M059J (cell line): ENCODE measurements around the gene ADAMTSL5. TPM values are rescaled to one million over a fixed set of nuclear protein-coding genes. Genes with fewer than 3 reads are reported as not detected.
"Not testable (repeated sequence)": the region's sequence is repeated elsewhere in the genome, so short reads cannot be mapped to it uniquely, and the experiment has no call there.

Source experiments
- DNase-seq: peaks from one replicate; pipeline ENCODE4 v3.0.0-alpha.2; 2012; ENCODE audit warnings: low read depth
- total RNA-seq: library from RNA; depleted of rRNA; stranded (reverse); fragments of >200 nt; shearing (Covaris generic); gene quantifications from 2 replicates; pipeline ENCODE4 v1.2.3, GENCODE V29; 2014

The ADAMTSL5 gene
- total RNA-seq, 1 experiment from 2014 or later = 3.7 TPM

GRCh38 chr19:1530856-1531255, 18.0 kb upstream of the ADAMTSL5 start:
- not testable (repeated sequence) for DNase-seq

DNA sequence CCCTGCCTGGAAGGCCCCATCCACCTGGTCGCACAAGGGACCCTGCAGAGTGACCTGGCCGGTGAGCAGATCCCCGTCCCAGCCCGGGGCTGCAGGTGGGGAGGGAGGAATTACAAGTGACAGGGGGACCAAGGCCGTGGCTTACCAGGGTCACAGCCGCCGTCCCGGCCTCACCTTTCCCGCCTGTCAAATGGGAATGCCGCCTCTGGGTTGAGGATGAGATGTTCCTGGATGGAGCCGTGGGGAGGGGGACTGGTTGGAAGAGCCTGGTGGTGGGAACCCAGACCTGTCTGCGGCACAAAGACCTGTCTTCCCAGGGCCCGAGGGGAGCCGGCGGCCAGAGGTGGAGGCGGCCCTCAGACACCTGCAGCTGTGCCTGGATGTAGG, 16.6 kb upstream of the ADAMTSL5 start:
- DNase-seq = no peak

DNA sequence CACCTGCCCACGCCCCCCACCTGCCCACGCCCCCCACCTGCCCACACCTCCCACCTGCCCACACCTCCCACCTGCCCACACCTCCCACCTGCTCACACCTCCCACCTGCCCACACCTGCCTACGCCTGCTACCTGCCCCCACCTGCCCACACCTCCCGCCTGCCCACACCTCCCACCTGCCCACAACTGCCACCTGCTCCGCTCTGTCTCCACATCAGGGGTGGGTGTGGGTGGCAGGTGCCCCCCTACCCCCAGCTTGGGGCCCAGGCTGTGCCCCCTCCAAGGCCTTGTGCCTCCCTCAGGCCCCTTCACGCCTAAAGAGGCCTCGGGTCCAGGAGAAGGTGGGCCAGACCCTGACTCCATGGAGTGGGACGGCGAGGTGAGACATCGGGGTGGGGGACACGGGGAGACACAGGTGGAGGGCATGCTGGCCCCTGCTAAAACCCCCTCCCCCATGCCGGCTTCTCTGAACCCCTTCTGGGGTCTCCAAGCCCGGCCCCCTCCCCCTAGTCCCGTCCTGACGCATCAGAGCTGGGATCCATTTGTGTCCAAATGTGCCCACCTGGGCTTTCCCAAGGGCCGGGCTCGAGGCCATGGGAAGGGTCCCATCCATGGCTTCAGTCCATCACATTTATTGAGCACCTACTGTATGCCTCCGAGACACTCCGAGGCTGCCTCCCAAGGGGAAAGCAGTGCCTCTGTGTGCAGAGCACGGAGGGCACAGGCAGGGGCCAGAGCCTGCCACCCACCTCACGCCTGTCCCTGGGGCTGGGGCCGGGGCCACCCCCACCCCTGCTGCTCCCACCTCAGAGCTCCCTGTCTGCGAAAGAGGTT, 16.0 kb upstream of the ADAMTSL5 start:
- DNase-seq = no peak

- DNase-seq = no peak
Observed at GRCh38 chr19:1527650-1528309, 15.0 kb upstream of the ADAMTSL5 start.

- DNase-seq = no peak
Observed at GRCh38 chr19:1526979-1527649, 14.3 kb upstream of the ADAMTSL5 start.

GRCh38 chr19:1526066-1526778, 13.4 kb upstream of the ADAMTSL5 start:
- DNase-seq = no peak

GRCh38 chr19:1525343-1525742, 12.5 kb upstream of the ADAMTSL5 start:
- DNase-seq = no peak

GRCh38 chr19:1524972-1525325, 12.1 kb upstream of the ADAMTSL5 start:
- no peak for DNase-seq

- DNase-seq = no peak
Observed at GRCh38 chr19:1524287-1524971, 11.6 kb upstream of the ADAMTSL5 start.

DNA sequence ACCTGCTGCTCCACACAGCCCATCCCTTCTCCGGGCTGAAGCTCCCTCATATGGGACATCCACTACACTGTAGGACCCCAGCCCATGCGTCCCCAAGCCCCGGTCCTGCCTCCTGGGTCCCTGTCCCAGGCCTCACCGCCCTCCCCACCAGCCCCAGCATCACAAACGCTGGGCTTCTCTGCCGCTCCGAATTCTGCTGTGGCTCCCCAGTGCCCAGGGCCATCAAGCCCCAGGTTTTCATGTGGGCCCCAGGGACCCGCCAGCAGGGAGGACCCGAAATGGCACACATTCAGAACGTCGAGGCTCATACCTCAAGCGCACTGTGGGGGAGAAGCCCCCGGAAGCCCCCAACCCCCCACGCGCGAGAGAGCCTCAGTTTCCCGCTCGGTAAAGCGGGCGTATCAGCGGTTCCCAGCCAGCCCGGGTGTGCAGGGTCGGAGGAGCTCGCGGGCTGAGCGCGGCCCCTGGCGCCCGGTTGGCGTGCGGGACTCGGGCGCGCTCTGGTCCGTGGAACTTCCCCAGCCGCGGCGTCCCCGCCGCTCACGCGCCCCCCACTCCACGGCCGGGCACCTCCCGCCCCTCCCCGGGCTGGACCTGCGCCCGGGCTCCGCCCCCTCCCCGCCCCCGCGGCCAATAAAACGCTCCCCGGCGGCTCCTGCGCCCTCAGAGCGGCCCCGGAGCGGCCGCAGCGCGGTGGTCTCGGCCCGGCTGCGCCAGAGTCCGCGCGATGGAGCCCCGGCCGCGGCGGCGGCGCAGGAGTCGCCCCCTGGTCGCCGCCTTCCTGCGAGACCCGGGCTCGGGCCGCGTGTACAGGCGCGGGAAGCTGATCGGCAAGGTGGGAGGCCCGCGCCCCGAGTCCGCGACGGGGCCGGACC, 10.8 kb upstream of the ADAMTSL5 start, which contains the start of gene PLK5:
Gene PLK5, plus strand, starts transcription at position 666 of the 875 bp plus-strand sequence. CDS start 2,920 bp downstream, outside the sequence.
- DNase-seq = no peak

DNA sequence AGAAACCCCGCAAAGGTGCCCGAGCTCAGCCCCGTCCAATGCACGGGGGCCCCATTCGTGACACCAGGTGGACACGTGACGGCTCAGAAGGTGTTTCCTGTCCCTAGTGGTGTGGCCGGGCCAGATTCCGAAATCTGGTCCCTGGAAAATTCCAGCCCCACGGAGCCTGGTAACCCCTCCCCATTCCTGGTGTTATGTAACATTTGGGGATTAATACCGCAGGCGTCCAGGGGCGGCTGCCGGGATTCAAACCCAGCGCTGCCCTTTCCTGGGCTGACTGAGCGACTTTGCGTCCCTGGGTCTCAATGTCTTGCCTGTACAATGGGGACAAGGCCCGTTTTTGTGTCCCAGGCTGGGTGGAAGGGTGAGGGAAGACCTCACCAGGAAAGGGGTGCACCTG, 10.0 kb upstream of the ADAMTSL5 start:
- no peak for DNase-seq

- DNase-seq = no peak
Observed at GRCh38 chr19:1522061-1522460, 9.2 kb upstream of the ADAMTSL5 start.

- DNase-seq = no peak
Observed at GRCh38 chr19:1521636-1522035, 8.8 kb upstream of the ADAMTSL5 start.

DNA sequence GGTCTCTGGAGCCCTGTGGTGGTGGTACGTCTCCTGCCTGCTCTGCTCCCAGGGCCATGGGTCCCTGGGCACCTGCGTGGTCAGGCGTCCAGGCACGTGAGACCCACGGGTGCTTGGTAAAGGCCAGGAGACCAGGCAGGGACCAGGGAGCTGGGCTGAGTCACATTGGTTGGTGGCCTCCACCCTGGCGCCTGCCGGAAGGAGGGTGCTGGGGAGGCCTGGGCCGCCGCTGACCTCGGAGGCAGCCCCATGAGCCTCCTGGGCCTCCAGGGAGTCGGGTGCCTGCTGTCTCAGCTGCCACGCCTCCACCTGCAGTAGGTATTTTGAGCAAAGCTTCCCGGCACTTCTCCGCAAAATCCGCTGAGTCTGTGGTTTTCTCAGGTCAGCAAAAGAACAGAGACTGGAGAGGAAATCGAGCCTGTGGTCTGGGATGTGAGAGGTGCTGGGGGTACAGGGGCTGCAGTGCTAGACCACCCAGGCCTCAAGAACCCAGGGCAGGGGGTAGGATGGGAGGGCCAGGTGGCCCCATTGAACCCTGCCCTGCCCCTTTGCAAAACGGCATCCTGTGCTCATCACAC, 7.5 kb upstream of the ADAMTSL5 start:
- DNase-seq = no peak

DNA sequence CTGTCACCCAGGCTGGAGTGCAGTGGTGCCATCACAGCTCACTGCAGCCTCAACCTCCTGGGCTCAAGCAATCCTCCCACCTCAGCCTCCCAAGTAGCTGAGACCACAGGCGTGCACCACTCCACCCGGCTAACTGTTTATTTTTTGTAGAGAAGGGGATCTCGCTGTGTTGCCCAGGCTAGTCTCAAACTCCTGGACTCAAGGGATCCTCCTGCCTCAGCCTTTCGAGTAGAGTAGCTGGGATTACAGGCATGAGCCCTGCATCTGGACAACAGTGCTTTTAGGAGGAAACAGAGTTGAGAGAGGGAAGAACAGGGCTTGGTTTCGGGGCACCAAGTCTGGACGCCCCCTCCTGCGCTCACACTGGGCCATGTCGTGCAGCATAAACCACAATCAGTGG, 7.0 kb upstream of the ADAMTSL5 start:
- DNase-seq = not testable (repeated sequence)

DNA sequence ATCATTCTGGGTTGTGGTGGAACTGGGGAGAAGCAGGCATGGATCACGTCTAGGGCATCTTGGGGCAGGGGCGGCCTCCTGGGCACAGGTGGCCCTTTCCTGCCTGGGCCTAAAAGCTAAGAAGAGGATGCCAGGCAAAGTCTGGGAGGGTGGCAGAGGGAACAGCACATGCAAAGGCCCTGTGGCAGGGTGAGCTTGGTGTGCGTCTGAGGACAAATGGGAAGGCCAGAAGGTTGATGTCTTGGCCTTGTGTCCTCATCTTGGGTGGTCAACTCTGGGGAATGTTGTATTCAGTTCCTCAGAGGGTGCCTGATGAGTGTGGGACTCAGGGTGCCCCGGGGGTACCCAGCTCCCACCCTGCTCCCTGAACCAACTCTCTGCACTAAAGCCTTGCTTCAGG, 5.7 kb upstream of the ADAMTSL5 start:
- DNase-seq = no peak

- no peak for DNase-seq
Observed at GRCh38 chr19:1516395-1516753, 3.6 kb upstream of the ADAMTSL5 start.

DNA sequence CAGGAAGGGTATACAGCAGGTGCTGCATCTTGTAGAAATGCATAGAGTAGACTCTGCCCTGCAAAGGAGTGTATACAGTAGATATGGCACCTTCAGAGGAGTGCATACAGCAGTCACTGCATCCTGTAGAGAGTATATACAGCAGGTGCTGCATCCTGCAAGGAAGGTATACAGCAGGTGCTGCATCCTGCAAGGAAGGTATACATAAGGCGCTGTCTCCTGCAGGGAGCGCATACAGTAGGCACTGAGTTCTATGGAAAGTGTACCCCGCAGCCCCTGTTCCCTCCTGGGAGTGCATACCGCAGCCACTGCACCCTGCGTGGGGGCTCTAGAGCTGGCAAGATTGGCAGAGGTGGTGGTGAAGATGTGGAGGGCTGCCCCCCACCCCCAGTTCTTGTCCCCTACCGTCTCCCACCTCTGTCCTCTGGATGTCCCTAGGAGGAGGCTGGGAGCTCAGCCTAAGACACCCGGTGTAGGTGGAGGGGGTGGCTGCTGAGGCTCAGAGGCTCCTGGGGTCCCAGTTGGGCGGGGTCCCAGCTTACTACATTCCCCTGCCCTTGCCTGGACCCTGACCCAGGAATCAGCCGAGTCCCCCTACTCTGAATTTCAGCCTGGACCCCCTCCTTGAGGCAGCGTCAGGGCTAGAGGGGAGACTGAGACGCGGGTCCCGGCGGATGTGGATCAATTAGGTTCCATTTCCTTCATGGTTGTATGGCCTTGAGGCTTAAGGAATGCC, 2.3 kb upstream of the ADAMTSL5 start:
- no peak for DNase-seq

GRCh38 chr19:1514295-1514661, 1.5 kb upstream of the ADAMTSL5 start:
- DNase-seq = no peak
